ENCODE results near the gene CHERP. TPM values are rescaled to one million over a fixed set of nuclear protein-coding genes. Genes with fewer than 3 reads are reported as not detected.

The CHERP gene
- total RNA-seq, 1 donor from 2014 or later: 7.3 TPM

GRCh38 chr19:16585808-16586476, 43.7 kb upstream of the CHERP start:
- H3K27ac ChIP-seq (ENCODE audit: low read depth, low read length): peak overlapping the region; percentile 88
- peaks cover 83 to 95% (median 92%) of the 10 kb centered on the region in 3 donors for H3K4me1 ChIP-seq (ENCODE audit: control insufficient read depth in 3 of 3, insufficient read depth in 3 of 3, low read length in 3 of 3)
- no peaks in the 10 kb centered on the region for H3K36me3 ChIP-seq (ENCODE audit: control insufficient read depth in 3 of 3, insufficient read depth in 3 of 3, low read length in 3 of 3)
- H3K27me3 ChIP-seq (ENCODE audit: control insufficient read depth in 3 of 3, insufficient read depth in 3 of 3, low read length in 3 of 3): no peaks in the 10 kb centered on the region
- no peaks in the 10 kb centered on the region for H3K9me3 ChIP-seq (ENCODE audit: control insufficient read depth in 3 of 3, low read length in 3 of 3)
- peak overlapping the region; percentile 57 to 64 (median 58) for H3K9ac ChIP-seq (ENCODE audit: low read depth in 1 of 3, low read length in 3 of 3)
- H3K4me3 ChIP-seq (ENCODE audit: low read length in 3 of 3): no peak overlapping the region

DNA sequence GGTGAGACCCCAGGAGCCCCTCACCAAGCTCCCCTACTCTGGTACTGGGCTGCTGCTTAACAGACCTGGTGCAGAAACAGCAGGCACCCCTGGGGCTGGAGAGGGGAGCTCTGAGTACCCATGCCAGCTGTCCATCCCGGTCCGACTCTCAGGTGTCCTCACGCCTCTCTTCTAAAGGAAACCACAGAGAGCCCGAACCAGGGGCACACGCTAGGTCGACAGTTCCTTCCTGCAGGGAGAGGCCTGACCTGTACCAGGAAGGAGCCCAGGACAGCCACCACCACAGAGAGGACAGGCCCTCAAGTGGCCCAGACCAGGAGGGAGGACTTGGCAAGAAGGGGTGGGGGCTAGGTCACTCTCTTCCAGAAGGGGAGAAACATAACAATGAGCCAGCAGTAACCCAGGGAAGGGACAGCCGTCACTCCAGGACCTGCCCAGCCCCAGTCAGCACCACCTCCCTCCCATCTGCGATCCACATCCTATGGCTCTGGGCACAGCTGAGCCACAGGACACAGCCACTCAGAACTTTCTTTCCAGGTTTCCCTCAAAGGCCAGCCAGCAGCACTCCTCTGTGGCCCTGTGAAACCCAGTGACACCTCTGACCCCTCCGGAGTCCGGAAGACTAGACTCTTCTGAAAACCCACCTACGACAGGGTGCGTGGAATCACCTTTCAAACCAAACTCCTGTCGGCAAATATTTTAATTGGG, 43.0 kb upstream of the CHERP start:
- H3K9me3 ChIP-seq (ENCODE audit: control insufficient read depth in 3 of 3, low read length in 3 of 3): no peaks in the 10 kb centered on the region
- peaks cover 89 to 98% (median 97%) of the 10 kb centered on the region in 3 donors for H3K4me1 ChIP-seq (ENCODE audit: control insufficient read depth in 3 of 3, insufficient read depth in 3 of 3, low read length in 3 of 3)
- no peak overlapping the region for H3K4me3 ChIP-seq (ENCODE audit: low read length in 3 of 3)
- H3K27me3 ChIP-seq (ENCODE audit: control insufficient read depth in 3 of 3, insufficient read depth in 3 of 3, low read length in 3 of 3): no peaks in the 10 kb centered on the region
- H3K36me3 ChIP-seq (ENCODE audit: control insufficient read depth in 3 of 3, insufficient read depth in 3 of 3, low read length in 3 of 3): no peaks in the 10 kb centered on the region
- peak overlapping the region; percentile 57 to 64 (median 58) for H3K9ac ChIP-seq (ENCODE audit: low read depth in 1 of 3, low read length in 3 of 3)
- H3K27ac ChIP-seq (ENCODE audit: low read depth, low read length): peak overlapping the region; percentile 88

DNA sequence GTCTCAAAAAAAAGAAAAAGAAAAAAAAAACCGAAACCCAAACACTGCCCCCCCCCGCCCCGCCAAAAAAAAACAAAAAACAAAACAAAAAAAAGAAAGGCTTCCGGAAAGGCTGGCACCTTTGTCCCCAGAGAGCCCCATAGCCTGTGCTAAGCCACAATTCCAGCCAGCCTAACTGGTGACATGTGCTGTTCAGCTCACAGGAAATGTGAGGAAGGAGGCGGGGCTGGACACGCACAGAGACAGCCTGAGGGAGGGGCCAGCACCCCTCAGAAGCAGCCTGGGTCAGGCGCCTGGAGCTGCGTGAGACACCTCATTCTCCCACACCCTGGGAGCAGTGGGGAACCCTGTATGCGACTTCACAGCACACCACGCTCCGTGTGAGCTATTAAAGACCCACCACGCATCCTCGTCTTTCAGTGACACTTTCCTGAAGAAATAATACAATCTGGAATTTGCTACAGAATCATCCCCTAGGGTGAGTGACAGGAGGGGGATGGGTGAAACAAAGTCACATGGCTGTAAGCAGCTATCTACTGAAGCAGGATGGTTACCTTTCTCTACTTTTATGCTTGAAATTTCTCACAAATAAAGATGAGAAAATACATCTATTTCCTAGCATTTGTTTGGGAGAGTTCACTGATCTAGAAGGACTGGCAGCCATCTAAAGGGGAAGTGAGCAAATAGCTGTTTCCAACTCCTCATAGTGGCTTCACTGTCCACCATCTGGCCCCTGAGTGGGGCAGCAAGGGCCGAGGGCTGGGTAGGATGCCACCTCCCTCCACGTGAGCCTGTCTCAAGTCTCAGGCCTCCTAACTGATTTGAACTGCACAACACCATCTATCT, 42.2 kb upstream of the CHERP start:
- H3K4me3 ChIP-seq (ENCODE audit: low read length in 3 of 3): peak overlapping the region; percentile 56 to 58 (median 58)
- no peaks in the 10 kb centered on the region for H3K9me3 ChIP-seq (ENCODE audit: control insufficient read depth in 3 of 3, low read length in 3 of 3)
- H3K27ac ChIP-seq (ENCODE audit: low read depth, low read length): peak overlapping the region; percentile 88
- no peaks in the 10 kb centered on the region for H3K27me3 ChIP-seq (ENCODE audit: control insufficient read depth in 3 of 3, insufficient read depth in 3 of 3, low read length in 3 of 3)
- H3K4me1 ChIP-seq (ENCODE audit: control insufficient read depth in 3 of 3, insufficient read depth in 3 of 3, low read length in 3 of 3): peaks cover 93 to 97% (median 96%) of the 10 kb centered on the region in 3 donors
- peak overlapping the region; percentile 58 to 66 (median 65) for H3K9ac ChIP-seq (ENCODE audit: low read depth in 1 of 3, low read length in 3 of 3)
- H3K36me3 ChIP-seq (ENCODE audit: control insufficient read depth in 3 of 3, insufficient read depth in 3 of 3, low read length in 3 of 3): peaks cover 0 to 3% (median 0%) of the 10 kb centered on the region in 3 donors

DNA sequence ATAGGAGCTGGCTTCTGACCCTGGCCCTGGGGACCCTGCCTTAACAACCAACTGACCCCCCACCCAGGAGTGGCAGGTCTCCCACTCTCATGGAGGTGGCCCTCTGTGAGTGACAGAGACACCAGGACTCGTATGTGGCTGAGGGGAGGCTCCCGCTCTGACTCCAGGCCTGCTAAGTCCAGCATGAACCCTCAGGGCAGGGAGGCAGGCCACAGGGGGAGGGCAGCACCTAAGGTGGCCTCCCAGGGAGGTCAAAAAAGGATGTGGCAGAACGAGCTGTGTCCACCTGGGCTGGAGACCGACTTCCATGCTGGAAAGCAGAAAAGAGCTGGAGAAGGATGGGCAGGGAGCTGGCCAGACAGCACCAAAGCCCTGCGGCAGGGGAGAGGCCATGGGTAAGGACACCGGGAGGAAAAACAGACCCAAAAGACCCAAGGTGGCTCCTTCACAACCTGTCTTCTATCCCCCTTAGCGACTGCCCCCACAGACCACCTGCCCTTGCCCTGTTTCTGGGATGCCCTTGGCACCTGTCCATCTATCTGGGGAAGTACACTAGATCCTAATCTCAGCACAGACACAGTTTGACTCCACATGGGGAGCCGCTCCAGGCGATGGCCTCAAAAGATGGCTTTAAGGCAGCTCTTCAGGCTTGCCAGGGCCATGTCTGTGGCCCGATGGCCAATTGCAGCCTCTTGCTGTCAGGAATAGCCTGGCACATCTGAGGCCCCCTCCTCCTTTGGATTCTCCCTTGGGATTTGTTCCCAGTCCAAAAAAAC, 40.4 kb upstream of the CHERP start:
- Histone ChIP-seq H3K9ac (ENCODE audit: low read depth in 1 of 3, low read length in 3 of 3) (peak overlapping the region; percentile 43 to 80 (median 54)), H3K27me3 (ENCODE audit: control insufficient read depth in 3 of 3, insufficient read depth in 3 of 3, low read length in 3 of 3) (no peaks in the 10 kb centered on the region), H3K9me3 (ENCODE audit: control insufficient read depth in 3 of 3, low read length in 3 of 3) (no peaks in the 10 kb centered on the region), H3K27ac (ENCODE audit: low read depth, low read length) (peak overlapping the region; percentile 88), H3K4me3 (ENCODE audit: low read length in 3 of 3) (peak overlapping the region in 1 of 3 donors; percentile 22), H3K4me1 (ENCODE audit: control insufficient read depth in 3 of 3, insufficient read depth in 3 of 3, low read length in 3 of 3) (peaks cover 80 to 92% (median 84%) of the 10 kb centered on the region in 3 donors), H3K36me3 (ENCODE audit: control insufficient read depth in 3 of 3, insufficient read depth in 3 of 3, low read length in 3 of 3) (peaks cover 6 to 12% (median 10%) of the 10 kb centered on the region in 3 donors)

- H3K4me3 ChIP-seq (ENCODE audit: low read length in 3 of 3): peak overlapping the region in 2 of 3 donors; percentile 42 to 45
- H3K36me3 ChIP-seq (ENCODE audit: control insufficient read depth in 3 of 3, insufficient read depth in 3 of 3, low read length in 3 of 3): peaks cover 10 to 13% (median 12%) of the 10 kb centered on the region in 3 donors
- H3K27me3 ChIP-seq (ENCODE audit: control insufficient read depth in 3 of 3, insufficient read depth in 3 of 3, low read length in 3 of 3): no peaks in the 10 kb centered on the region
- H3K4me1 ChIP-seq (ENCODE audit: control insufficient read depth in 3 of 3, insufficient read depth in 3 of 3, low read length in 3 of 3): peaks cover 76 to 90% (median 81%) of the 10 kb centered on the region in 3 donors
- peak overlapping the region; percentile 88 for H3K27ac ChIP-seq (ENCODE audit: low read depth, low read length)
- H3K9me3 ChIP-seq (ENCODE audit: control insufficient read depth in 3 of 3, low read length in 3 of 3): no peaks in the 10 kb centered on the region
- peak overlapping the region; percentile 48 to 80 (median 54) for H3K9ac ChIP-seq (ENCODE audit: low read depth in 1 of 3, low read length in 3 of 3)
Measured at GRCh38 chr19:16581971-16582343, 39.7 kb upstream of the CHERP start.

DNA sequence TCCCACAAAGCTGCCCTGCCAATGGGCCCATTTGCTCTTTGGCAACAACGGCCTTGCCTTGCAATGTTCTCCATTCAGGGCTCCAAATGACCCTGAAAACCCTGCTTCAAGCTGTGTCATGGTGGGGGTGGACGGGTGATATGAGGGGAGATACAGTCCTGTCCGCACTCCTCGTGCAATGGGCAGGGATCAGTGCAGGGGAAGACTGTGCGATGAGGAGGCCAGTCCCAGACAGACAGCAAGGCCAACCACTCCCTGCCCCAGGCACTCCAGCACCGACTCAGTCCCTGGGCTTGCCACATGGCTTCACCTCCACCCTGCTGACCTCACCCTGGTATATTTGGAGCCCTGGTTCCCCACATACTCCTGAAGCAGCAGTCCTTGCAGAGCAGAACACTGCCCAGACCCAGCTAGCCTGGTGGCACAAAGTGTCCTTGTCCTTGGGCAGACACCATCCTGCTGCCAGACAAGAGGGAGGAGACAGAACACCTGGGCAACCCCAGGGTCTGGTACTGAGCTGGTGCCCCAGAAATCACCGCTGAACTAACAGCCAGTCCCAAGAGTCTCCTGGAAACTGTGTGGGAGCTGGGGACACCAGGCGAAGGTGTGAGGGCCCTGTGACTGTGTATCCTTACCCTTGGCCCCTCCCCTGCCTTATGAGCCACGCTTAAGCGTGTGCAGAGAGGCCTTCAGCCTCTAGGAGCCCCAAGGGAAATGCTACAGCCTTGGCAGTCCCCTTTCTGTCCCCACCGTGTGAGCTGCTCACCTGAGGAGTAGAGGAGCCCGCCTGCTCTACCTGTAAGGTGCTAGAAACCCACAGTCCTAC, 39.1 kb upstream of the CHERP start:
- peak overlapping the region; percentile 54 to 80 (median 66) for H3K9ac ChIP-seq (ENCODE audit: low read depth in 1 of 3, low read length in 3 of 3)
- no peaks in the 10 kb centered on the region for H3K9me3 ChIP-seq (ENCODE audit: control insufficient read depth in 3 of 3, low read length in 3 of 3)
- H3K27me3 ChIP-seq (ENCODE audit: control insufficient read depth in 3 of 3, insufficient read depth in 3 of 3, low read length in 3 of 3): no peaks in the 10 kb centered on the region
- H3K4me1 ChIP-seq (ENCODE audit: control insufficient read depth in 3 of 3, insufficient read depth in 3 of 3, low read length in 3 of 3): peaks cover 74 to 91% (median 78%) of the 10 kb centered on the region in 3 donors
- H3K27ac ChIP-seq (ENCODE audit: low read depth, low read length): peak overlapping the region; percentile 88
- H3K4me3 ChIP-seq (ENCODE audit: low read length in 3 of 3): peak overlapping the region in 2 of 3 donors; percentile 42 to 45
- peaks cover 16 to 19% (median 18%) of the 10 kb centered on the region in 3 donors for H3K36me3 ChIP-seq (ENCODE audit: control insufficient read depth in 3 of 3, insufficient read depth in 3 of 3, low read length in 3 of 3)

- Histone ChIP-seq H3K36me3 (ENCODE audit: control insufficient read depth in 3 of 3, insufficient read depth in 3 of 3, low read length in 3 of 3) (peaks cover 22 to 28% (median 25%) of the 10 kb centered on the region in 3 donors), H3K27ac (ENCODE audit: low read depth, low read length) (no peak overlapping the region)
Measured at GRCh38 chr19:16579381-16579780, 37.1 kb upstream of the CHERP start.

DNA sequence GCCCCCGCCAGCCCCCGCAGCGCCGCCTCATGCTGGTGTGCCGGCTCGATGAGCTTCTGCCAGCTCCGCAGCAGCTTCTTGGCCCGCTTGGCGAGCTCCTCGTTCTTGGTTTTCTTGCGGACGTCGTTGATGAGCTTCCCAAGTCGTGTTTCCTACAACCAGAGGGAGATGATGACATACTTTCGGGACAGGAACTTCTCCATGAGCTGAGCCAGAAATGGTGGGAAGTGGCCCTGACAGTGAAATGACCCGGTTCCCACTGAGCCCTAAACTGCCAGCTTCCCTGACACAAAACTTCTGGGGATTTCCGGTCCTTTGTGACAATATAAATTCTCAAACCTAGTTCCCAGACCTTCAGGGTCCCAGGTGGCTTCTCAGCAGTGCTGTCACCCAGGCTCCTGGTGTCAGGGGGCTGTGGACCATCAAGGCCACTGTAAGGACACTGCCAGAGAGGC, 35.3 kb upstream of the CHERP start:
- H3K27me3 ChIP-seq (ENCODE audit: control insufficient read depth in 3 of 3, insufficient read depth in 3 of 3, low read length in 3 of 3): no peaks in the 10 kb centered on the region
- H3K27ac ChIP-seq (ENCODE audit: low read depth, low read length): peak overlapping the region; percentile 45
- H3K36me3 ChIP-seq (ENCODE audit: control insufficient read depth in 3 of 3, insufficient read depth in 3 of 3, low read length in 3 of 3): peaks cover 22 to 31% (median 27%) of the 10 kb centered on the region in 3 donors
- H3K9ac ChIP-seq (ENCODE audit: low read depth in 1 of 3, low read length in 3 of 3): peak overlapping the region in 1 of 3 donors; percentile 33
- H3K4me1 ChIP-seq (ENCODE audit: control insufficient read depth in 3 of 3, insufficient read depth in 3 of 3, low read length in 3 of 3): peaks cover 76 to 91% (median 79%) of the 10 kb centered on the region in 3 donors
- H3K4me3 ChIP-seq (ENCODE audit: low read length in 3 of 3): no peak overlapping the region
- H3K9me3 ChIP-seq (ENCODE audit: control insufficient read depth in 3 of 3, low read length in 3 of 3): no peaks in the 10 kb centered on the region

More at GRCh38 chr19:16579381-16579780, 37.1 kb upstream of the CHERP start:
- H3K27me3 ChIP-seq (ENCODE audit: control insufficient read depth in 3 of 3, insufficient read depth in 3 of 3, low read length in 3 of 3): no peaks in the 10 kb centered on the region
- H3K4me3 ChIP-seq (ENCODE audit: low read length in 3 of 3): no peak overlapping the region
- no peak overlapping the region for H3K9ac ChIP-seq (ENCODE audit: low read depth in 1 of 3, low read length in 3 of 3)
- peaks cover 75 to 91% (median 78%) of the 10 kb centered on the region in 3 donors for H3K4me1 ChIP-seq (ENCODE audit: control insufficient read depth in 3 of 3, insufficient read depth in 3 of 3, low read length in 3 of 3)
- H3K9me3 ChIP-seq (ENCODE audit: control insufficient read depth in 3 of 3, low read length in 3 of 3): no peaks in the 10 kb centered on the region
